ENCODE results near the gene FAM177B.

Gene FAM177B

DNA sequence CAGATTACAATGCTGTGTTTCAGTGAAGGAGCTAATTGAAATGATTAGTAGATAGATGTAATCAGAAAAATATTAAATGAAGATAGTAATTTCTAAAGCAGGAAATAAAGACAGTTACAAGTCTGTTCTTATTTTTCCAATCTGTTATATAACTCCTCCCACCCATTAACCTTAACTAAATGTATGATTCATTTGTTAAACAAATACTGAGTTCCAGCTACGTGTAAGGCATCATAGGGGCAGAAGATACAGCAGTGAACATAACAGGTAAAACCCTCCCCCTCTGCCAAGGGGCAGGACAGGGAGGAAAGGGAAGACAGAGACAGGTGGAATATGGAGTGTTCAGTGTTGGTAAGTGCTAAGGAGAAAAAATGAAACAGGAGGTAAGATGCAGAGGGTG, at the start of gene FAM177B:
Gene FAM177B, plus strand, starts transcription at position 231 of the 400 bp plus-strand sequence. CDS start 9,344 bp downstream, outside the sequence.
- TF ChIP-seq, protein P1, sequence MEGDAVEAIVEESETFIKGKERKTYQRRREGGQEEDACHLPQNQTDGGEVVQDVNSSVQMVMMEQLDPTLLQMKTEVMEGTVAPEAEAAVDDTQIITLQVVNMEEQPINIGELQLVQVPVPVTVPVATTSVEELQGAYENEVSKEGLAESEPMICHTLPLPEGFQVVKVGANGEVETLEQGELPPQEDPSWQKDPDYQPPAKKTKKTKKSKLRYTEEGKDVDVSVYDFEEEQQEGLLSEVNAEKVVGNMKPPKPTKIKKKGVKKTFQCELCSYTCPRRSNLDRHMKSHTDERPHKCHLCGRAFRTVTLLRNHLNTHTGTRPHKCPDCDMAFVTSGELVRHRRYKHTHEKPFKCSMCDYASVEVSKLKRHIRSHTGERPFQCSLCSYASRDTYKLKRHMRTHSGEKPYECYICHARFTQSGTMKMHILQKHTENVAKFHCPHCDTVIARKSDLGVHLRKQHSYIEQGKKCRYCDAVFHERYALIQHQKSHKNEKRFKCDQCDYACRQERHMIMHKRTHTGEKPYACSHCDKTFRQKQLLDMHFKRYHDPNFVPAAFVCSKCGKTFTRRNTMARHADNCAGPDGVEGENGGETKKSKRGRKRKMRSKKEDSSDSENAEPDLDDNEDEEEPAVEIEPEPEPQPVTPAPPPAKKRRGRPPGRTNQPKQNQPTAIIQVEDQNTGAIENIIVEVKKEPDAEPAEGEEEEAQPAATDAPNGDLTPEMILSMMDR (conservative IDR thresholded peaks at IDR 0.05; ENCODE audit: low read length), result no peak
- TF ChIP-seq EZH2phosphoT487 (IDR thresholded peaks at IDR 0.05; ENCODE audit: borderline replicate concordance), result no peak
- Histone ChIP-seq H3K9me2 (replicated peaks; ENCODE audit: low read depth, low read length) (no peaks in the 10 kb centered on the region), H3K36me3 (ENCODE audit: insufficient read depth, low read length) (peaks cover 30% of the 10 kb centered on the region; the same call in 1 of the 2 replicates), H2AFZ (ENCODE audit: low read length) (no peak within 1 kb of the TSS), H3K4me1 (ENCODE audit: insufficient read depth, low read length, poor library complexity, severe bottlenecking) (no peaks in the 10 kb centered on the region), H3F3A (ENCODE audit: low read depth) (no peaks in the 10 kb centered on the region), H3K4me2 (ENCODE audit: low read depth, low read length, poor library complexity, severe bottlenecking) (no peak within 1 kb of the TSS), H3K9ac (ENCODE audit: low read depth, low read length, poor library complexity, severe bottlenecking) (no peak within 1 kb of the TSS), H4K20me1 (ENCODE audit: insufficient read depth, low read length, poor library complexity, severe bottlenecking) (no peaks in the 10 kb centered on the region), H3K9me3 (ENCODE audit: insufficient read depth, low read depth, low read length) (no peaks in the 10 kb centered on the region), H3K27me3 (ENCODE audit: insufficient read depth, low read length, poor library complexity, severe bottlenecking) (no peaks in the 10 kb centered on the region), H3K4me3 (ENCODE audit: low read length, poor library complexity, severe bottlenecking) (no peak within 1 kb of the TSS), H3K79me2 (ENCODE audit: insufficient read depth, low read length) (no peaks in the 10 kb centered on the region)

DNA sequence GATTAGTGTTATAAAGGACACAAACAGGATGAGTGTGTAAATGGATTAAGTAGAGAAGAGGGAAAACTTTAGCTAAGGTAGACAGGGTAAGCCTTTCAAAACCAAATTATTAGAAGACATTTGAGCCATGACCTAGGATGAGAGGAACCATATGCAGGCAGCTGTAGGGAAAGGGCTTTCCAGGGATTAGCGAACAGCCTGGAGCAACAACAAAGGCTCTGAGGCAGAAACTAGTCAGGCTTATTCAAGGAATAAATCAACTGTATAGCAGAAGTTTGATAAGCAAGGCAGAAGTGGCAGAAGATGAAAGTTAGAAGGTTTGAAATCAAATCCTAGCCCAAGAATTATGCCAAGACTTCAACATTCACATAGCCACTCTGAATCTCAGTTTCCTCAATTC, 46.0 kb upstream of the FAM177B start:
- Histone ChIP-seq H3K4me2 (ENCODE audit: low read depth, low read length, poor library complexity, severe bottlenecking) (no peak overlapping the region), H4K20me1 (ENCODE audit: insufficient read depth, low read length, poor library complexity, severe bottlenecking) (no peaks in the 10 kb centered on the region), H3K79me2 (ENCODE audit: insufficient read depth, low read length) (0 out of 2 replicates have a peak, but pooled peaks cover 7% of the 10 kb centered on the region), H2AFZ (ENCODE audit: low read length) (no peak overlapping the region), H3K9me2 (replicated peaks; ENCODE audit: low read depth, low read length) (no peaks in the 10 kb centered on the region), H3K36me3 (ENCODE audit: insufficient read depth, low read length) (peaks cover 20% of the 10 kb centered on the region; the same call in 1 of the 2 replicates), H3K9ac (ENCODE audit: low read depth, low read length, poor library complexity, severe bottlenecking) (no peak overlapping the region), H3K4me3 (ENCODE audit: low read length, poor library complexity, severe bottlenecking) (no peak overlapping the region), H3K27me3 (ENCODE audit: insufficient read depth, low read length, poor library complexity, severe bottlenecking) (no peaks in the 10 kb centered on the region), H3K4me1 (ENCODE audit: insufficient read depth, low read length, poor library complexity, severe bottlenecking) (no peaks in the 10 kb centered on the region), H3K9me3 (ENCODE audit: insufficient read depth, low read depth, low read length) (no peaks in the 10 kb centered on the region), H3F3A (ENCODE audit: low read depth) (no peaks in the 10 kb centered on the region)
- TF ChIP-seq, protein P1 (conservative IDR thresholded peaks at IDR 0.05; ENCODE audit: low read length), result no peak
- TF ChIP-seq EZH2phosphoT487 (IDR thresholded peaks at IDR 0.05; ENCODE audit: borderline replicate concordance), result no peak

DNA sequence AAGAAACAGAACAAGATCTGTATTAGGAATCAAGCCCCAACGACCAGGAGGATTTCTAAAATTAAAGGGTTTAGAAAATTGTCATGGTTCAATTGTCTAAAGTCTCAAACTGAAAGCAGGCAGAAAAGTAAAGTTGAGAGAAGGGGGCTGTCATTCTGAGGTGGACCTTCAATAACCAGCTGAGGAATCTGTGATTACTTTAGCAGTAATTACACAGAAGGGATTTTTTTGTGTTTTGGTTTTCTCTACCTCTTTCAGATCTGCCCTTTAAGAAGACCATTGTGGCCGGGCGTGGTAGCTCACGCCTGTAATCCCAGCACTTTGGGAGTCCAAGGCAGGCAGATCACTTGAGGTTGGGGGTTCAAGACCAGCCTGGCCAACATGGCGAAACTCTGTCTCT, 42.1 kb upstream of the FAM177B start:
- H3K9me3 ChIP-seq (ENCODE audit: insufficient read depth, low read depth, low read length), result no peaks in the 10 kb centered on the region
- no peak for TF ChIP-seq EZH2phosphoT487 (IDR thresholded peaks at IDR 0.05; ENCODE audit: borderline replicate concordance)
- TF ChIP-seq, protein P1 (conservative IDR thresholded peaks at IDR 0.05; ENCODE audit: low read length), result no peak
- H3K4me2 ChIP-seq (ENCODE audit: low read depth, low read length, poor library complexity, severe bottlenecking), result no peak overlapping the region
- H3K79me2 ChIP-seq (ENCODE audit: insufficient read depth, low read length), result 0 out of 2 replicates have a peak, but pooled peaks cover 7% of the 10 kb centered on the region
- no peak overlapping the region for H3K4me3 ChIP-seq (ENCODE audit: low read length, poor library complexity, severe bottlenecking)
- peaks cover 10% of the 10 kb centered on the region; the same call in 1 of the 2 replicates for H3K36me3 ChIP-seq (ENCODE audit: insufficient read depth, low read length)
- H4K20me1 ChIP-seq (ENCODE audit: insufficient read depth, low read length, poor library complexity, severe bottlenecking), result no peaks in the 10 kb centered on the region
- H3K27me3 ChIP-seq (ENCODE audit: insufficient read depth, low read length, poor library complexity, severe bottlenecking), result no peaks in the 10 kb centered on the region
- no peaks in the 10 kb centered on the region for H3K9me2 ChIP-seq (replicated peaks; ENCODE audit: low read depth, low read length)
- H2AFZ ChIP-seq (ENCODE audit: low read length), result no peak overlapping the region
- H3F3A ChIP-seq (ENCODE audit: low read depth), result no peaks in the 10 kb centered on the region
- H3K9ac ChIP-seq (ENCODE audit: low read depth, low read length, poor library complexity, severe bottlenecking), result no peak overlapping the region
- no peaks in the 10 kb centered on the region for H3K4me1 ChIP-seq (ENCODE audit: insufficient read depth, low read length, poor library complexity, severe bottlenecking)
